Stimulated activated CD4-positive, alpha-beta T cell treated with anti-CD3 and anti-CD28 coated beads, Interleukin-15, amount 100 ng/mL, for 24 hours (primary cell): Measurements from ENCODE around the gene KRTAP25-1.

ENCODE experiments used
- DNase-seq: peaks from one replicate; pipeline ENCODE4 v3.0.0-alpha.2; 2020

Gene KRTAP25-1

GRCh38 chr21:30289215-30289614, at the start of gene KRTAP25-1:
Gene KRTAP25-1 (minus strand): TSS chr21:30289514. CDS start chr21:30289490, 24 bp downstream.
- no peak for DNase-seq

GRCh38 chr21:30338717-30339116, 49.4 kb upstream of the KRTAP25-1 start:
- DNase-seq, result no peak

GRCh38 chr21:30337772-30338171, 48.5 kb upstream of the KRTAP25-1 start:
- DNase-seq, result no peak

GRCh38 chr21:30337276-30337744, 48.0 kb upstream of the KRTAP25-1 start, which contains the start of gene KRTAP27-1:
Gene KRTAP27-1 (minus strand): TSS chr21:30337694. CDS start chr21:30337668, 26 bp downstream.
- DNase-seq, result no peak

- no peak for DNase-seq
Observed at GRCh38 chr21:30336596-30336995, 47.3 kb upstream of the KRTAP25-1 start.

- no peak for DNase-seq
Observed at GRCh38 chr21:30333736-30334135, 44.4 kb upstream of the KRTAP25-1 start.

- DNase-seq, result no peak
Observed at GRCh38 chr21:30332681-30333080, 43.4 kb upstream of the KRTAP25-1 start.

- DNase-seq, result no peak
Observed at GRCh38 chr21:30329203-30329875, 40.0 kb upstream of the KRTAP25-1 start.

- no peak for DNase-seq
Observed at GRCh38 chr21:30326390-30326789, 37.1 kb upstream of the KRTAP25-1 start.

- no peak for DNase-seq
Observed at GRCh38 chr21:30320215-30320614, 30.9 kb upstream of the KRTAP25-1 start, which contains the start of gene KRTAP26-1. Gene KRTAP26-1 (minus strand): TSS chr21:30320315. CDS start chr21:30320035, 280 bp downstream.

- no peak for DNase-seq
Observed at GRCh38 chr21:30315701-30316100, 26.4 kb upstream of the KRTAP25-1 start.

- DNase-seq, result no peak
Observed at GRCh38 chr21:30306884-30307283, 17.6 kb upstream of the KRTAP25-1 start.

GRCh38 chr21:30305136-30305535, 15.8 kb upstream of the KRTAP25-1 start:
- no peak for DNase-seq

GRCh38 chr21:30282850-30283249, 6.5 kb downstream of the KRTAP25-1 start, which contains the start of gene KRTAP24-1:
Gene KRTAP24-1 (minus strand): TSS chr21:30282950. CDS start chr21:30282932, 18 bp downstream.
- DNase-seq, result no peak

GRCh38 chr21:30271611-30272010, 17.7 kb downstream of the KRTAP25-1 start:
- DNase-seq, result no peak

- DNase-seq, result no peak
Observed at GRCh38 chr21:30271156-30271555, 18.2 kb downstream of the KRTAP25-1 start.

GRCh38 chr21:30269803-30270530, 19.3 kb downstream of the KRTAP25-1 start:
- DNase-seq, result no peak

- no peak for DNase-seq
Observed at GRCh38 chr21:30268608-30269197, 20.6 kb downstream of the KRTAP25-1 start.

GRCh38 chr21:30257773-30258172, 31.5 kb downstream of the KRTAP25-1 start:
- DNase-seq, result no peak

- DNase-seq, result no peak
Observed at GRCh38 chr21:30256100-30256499, 33.2 kb downstream of the KRTAP25-1 start.

GRCh38 chr21:30255679-30256078, 33.6 kb downstream of the KRTAP25-1 start:
- DNase-seq, result no peak

GRCh38 chr21:30251781-30252180, 37.5 kb downstream of the KRTAP25-1 start:
- no peak for DNase-seq

- no peak for DNase-seq
Observed at GRCh38 chr21:30249936-30250335, 39.4 kb downstream of the KRTAP25-1 start.

- no peak for DNase-seq
Observed at GRCh38 chr21:30248844-30249243, 40.5 kb downstream of the KRTAP25-1 start.
